ENCODE results near the gene MUC6.

The MUC6 gene

GRCh38 chr11:1076061-1076665, 39.6 kb upstream of the MUC6 start:
- no peak for DNase-seq (ENCODE audit: low read depth, low spot score)
- in situ Hi-C loops (cut with HindIII; ENCODE audit: low sequenced_read_pairs) = no loop called here
- H3K4me3 ChIP-seq (ENCODE audit: low read depth, low read length) = no peak overlapping the region
- no peak for TF ChIP-seq CTCF (IDR thresholded peaks at IDR 0.05; ENCODE audit: low read depth, low read length)

- in situ Hi-C loops (cut with HindIII; ENCODE audit: low sequenced_read_pairs) = no loop called here
- no peak for DNase-seq (ENCODE audit: low read depth, low spot score)
- TF ChIP-seq CTCF (IDR thresholded peaks at IDR 0.05; ENCODE audit: low read depth, low read length) = no peak
- H3K4me3 ChIP-seq (ENCODE audit: low read depth, low read length) = no peak overlapping the region
These were observed 38.9 kb upstream of the MUC6 start for GRCh38 chr11:1075341-1075911.

- TF ChIP-seq CTCF (IDR thresholded peaks at IDR 0.05; ENCODE audit: low read depth, low read length) = no peak
- no peak for DNase-seq (ENCODE audit: low read depth, low spot score)
- in situ Hi-C loops (cut with HindIII; ENCODE audit: low sequenced_read_pairs) = no loop called here
- no peak within 1 kb of the TSS for H3K4me3 ChIP-seq (ENCODE audit: low read depth, low read length)
These were observed 38.0 kb upstream of the MUC6 start, which contains the start of gene MUC2 for GRCh38 chr11:1074244-1075221. MUC2 (plus strand) TSS chr11:1074874.

- DNase-seq (ENCODE audit: low read depth, low spot score) = no peak
- in situ Hi-C loops (cut with HindIII; ENCODE audit: low sequenced_read_pairs) = no loop called here
- no peak overlapping the region for H3K4me3 ChIP-seq (ENCODE audit: low read depth, low read length)
- no peak for TF ChIP-seq CTCF (IDR thresholded peaks at IDR 0.05; ENCODE audit: low read depth, low read length)
These were observed 37.3 kb upstream of the MUC6 start for GRCh38 chr11:1073851-1074243.

- in situ Hi-C loops (cut with HindIII; ENCODE audit: low sequenced_read_pairs) = no loop called here
- no peak for TF ChIP-seq CTCF (IDR thresholded peaks at IDR 0.05; ENCODE audit: low read depth, low read length)
- DNase-seq (ENCODE audit: low read depth, low spot score) = no peak
- no peak overlapping the region for H3K4me3 ChIP-seq (ENCODE audit: low read depth, low read length)
These were observed 36.8 kb upstream of the MUC6 start for GRCh38 chr11:1073261-1073724.

GRCh38 chr11:1072821-1073231, 36.3 kb upstream of the MUC6 start:
- H3K4me3 ChIP-seq (ENCODE audit: low read depth, low read length) = no peak overlapping the region
- DNase-seq (ENCODE audit: low read depth, low spot score) = no peak
- TF ChIP-seq CTCF (IDR thresholded peaks at IDR 0.05; ENCODE audit: low read depth, low read length) = no peak
- in situ Hi-C loops (cut with HindIII; ENCODE audit: low sequenced_read_pairs) = no loop called here
